ENCODE measurements around the gene REPIN1.

Gene REPIN1

DNA sequence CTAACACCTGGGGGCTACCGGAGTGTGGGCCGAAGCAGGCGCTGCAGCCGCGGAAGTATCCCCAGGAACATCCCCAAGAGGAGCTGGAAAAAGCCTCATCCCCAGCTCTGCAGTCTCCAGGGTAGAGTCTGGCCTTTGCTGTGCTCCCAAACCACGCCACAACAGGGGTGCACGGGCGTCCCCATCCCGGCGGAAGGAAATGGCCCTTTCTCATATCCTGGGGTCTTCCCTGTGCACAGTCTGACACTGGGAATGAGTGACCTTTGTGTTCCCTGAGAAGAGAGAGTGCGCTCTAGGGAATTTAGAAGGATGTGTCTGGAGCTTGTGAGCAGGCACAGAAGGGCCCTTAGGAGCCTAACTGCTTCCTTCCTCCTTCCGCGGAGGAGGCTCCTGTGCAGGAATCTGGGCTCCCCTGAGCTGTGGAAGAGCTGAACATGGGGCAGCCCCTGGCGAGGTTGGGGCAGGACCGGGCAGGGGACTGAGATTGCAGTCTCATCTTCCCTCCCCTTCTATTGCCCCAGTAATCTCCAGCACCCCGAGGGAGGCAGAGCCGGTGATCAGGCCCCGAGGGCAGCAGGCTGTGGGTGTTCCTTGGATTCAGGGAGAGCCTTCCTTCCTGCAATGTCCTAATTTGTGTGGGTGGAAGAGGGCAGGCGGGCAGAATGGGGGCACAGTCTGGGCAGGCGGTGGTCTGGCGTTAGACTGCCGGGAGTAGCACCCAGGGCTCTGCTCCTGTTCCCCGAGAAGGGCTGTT is 1.3 kb downstream of the REPIN1 start:
- no peak for DNase-seq (ENCODE audit: low read depth)
- TF ChIP-seq, protein P1, sequence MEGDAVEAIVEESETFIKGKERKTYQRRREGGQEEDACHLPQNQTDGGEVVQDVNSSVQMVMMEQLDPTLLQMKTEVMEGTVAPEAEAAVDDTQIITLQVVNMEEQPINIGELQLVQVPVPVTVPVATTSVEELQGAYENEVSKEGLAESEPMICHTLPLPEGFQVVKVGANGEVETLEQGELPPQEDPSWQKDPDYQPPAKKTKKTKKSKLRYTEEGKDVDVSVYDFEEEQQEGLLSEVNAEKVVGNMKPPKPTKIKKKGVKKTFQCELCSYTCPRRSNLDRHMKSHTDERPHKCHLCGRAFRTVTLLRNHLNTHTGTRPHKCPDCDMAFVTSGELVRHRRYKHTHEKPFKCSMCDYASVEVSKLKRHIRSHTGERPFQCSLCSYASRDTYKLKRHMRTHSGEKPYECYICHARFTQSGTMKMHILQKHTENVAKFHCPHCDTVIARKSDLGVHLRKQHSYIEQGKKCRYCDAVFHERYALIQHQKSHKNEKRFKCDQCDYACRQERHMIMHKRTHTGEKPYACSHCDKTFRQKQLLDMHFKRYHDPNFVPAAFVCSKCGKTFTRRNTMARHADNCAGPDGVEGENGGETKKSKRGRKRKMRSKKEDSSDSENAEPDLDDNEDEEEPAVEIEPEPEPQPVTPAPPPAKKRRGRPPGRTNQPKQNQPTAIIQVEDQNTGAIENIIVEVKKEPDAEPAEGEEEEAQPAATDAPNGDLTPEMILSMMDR (conservative IDR thresholded peaks at IDR 0.05; ENCODE audit: control insufficient read depth, insufficient read depth, low read depth, low read length), result no peak
- peak overlapping the region; percentile 86 for H3K4me3 ChIP-seq (ENCODE audit: control insufficient read depth, low read depth, low read length)

DNA sequence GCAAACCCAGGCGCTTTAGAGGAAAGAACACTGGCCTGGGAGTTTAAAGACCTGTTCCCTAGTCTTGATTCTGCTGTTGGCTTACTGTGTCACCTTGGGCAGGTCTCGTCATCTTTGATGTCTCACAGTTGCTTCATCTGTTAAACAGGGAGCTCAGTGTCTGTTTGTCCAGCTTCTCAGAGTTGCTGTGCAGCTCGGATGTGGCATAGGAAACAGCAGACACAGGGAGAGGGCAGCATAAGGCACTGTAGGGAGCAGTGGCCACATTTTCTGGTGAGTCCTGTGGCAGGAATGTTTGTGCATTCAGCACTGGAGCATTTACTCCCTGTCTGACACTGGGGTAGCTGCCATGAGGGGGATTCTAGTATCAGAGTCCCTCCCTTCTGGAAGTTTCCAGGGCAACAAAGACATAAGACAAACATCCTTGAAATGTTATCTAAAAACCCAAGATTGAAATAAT is 2.0 kb downstream of the REPIN1 start:
- H3K4me3 ChIP-seq (ENCODE audit: control insufficient read depth, low read depth, low read length), result no peak overlapping the region
- TF ChIP-seq, protein P1 (conservative IDR thresholded peaks at IDR 0.05; ENCODE audit: control insufficient read depth, insufficient read depth, low read depth, low read length), result no peak
- no peak for DNase-seq (ENCODE audit: low read depth)

DNA sequence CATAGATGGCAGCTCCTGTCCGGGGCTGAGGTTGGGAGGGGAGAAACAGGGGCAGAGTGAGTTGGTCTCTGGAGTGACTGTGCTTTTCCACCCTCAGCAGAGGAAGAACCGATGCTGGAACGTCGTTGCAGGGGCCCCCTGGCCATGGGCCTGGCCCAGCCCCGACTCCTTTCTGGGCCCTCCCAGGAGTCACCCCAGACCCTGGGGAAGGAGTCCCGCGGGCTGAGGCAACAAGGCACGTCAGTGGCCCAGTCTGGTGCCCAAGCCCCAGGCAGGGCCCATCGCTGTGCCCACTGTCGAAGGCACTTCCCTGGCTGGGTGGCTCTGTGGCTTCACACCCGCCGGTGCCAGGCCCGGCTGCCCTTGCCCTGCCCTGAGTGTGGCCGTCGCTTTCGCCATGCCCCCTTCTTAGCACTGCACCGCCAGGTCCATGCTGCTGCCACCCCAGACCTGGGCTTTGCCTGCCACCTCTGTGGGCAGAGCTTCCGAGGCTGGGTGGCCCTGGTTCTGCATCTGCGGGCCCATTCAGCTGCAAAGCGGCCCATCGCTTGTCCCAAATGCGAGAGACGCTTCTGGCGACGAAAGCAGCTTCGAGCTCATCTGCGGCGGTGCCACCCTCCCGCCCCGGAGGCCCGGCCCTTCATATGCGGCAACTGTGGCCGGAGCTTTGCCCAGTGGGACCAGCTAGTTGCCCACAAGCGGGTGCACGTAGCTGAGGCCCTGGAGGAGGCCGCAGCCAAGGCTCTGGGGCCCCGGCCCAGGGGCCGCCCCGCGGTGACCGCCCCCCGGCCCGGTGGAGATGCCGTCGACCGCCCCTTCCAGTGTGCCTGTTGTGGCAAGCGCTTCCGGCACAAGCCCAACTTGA is 2.7 kb downstream of the REPIN1 start:
- no peak overlapping the region for H3K4me3 ChIP-seq (ENCODE audit: control insufficient read depth, low read depth, low read length)
- no peak for DNase-seq (ENCODE audit: low read depth)
- TF ChIP-seq, protein P1 (conservative IDR thresholded peaks at IDR 0.05; ENCODE audit: control insufficient read depth, insufficient read depth, low read depth, low read length), result no peak

DNA sequence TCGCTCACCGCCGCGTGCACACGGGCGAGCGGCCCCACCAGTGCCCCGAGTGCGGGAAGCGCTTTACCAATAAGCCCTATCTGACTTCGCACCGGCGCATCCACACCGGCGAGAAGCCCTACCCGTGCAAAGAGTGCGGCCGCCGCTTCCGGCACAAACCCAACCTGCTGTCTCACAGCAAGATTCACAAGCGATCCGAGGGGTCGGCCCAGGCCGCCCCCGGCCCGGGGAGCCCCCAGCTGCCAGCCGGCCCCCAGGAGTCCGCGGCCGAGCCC is 3.3 kb downstream of the REPIN1 start:
- TF ChIP-seq, protein P1 (conservative IDR thresholded peaks at IDR 0.05; ENCODE audit: control insufficient read depth, insufficient read depth, low read depth, low read length), result no peak
- no peak for DNase-seq (ENCODE audit: low read depth)
- no peak overlapping the region for H3K4me3 ChIP-seq (ENCODE audit: control insufficient read depth, low read depth, low read length)

DNA sequence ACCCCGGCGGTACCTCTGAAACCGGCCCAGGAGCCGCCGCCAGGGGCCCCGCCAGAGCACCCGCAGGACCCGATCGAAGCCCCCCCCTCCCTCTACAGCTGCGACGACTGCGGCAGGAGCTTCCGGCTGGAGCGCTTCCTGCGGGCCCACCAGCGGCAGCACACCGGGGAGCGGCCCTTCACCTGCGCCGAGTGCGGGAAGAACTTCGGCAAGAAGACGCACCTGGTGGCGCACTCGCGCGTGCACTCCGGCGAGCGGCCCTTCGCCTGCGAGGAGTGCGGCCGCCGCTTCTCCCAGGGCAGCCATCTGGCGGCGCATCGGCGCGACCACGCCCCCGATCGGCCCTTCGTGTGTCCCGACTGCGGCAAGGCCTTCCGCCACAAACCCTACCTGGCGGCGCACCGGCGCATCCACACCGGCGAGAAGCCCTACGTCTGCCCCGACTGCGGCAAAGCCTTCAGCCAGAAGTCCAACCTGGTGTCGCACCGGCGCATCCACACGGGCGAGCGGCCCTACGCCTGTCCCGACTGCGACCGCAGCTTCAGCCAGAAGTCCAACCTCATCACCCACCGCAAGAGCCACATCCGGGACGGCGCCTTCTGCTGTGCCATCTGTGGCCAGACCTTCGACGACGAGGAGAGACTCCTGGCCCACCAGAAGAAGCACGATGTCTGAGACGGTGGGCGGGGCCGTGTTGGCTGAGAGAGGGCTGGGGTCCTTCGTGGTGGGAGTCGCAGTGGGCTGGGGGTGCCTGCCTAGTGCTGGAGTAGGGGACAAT is 3.8 kb downstream of the REPIN1 start:
- DNase-seq (ENCODE audit: low read depth), result no peak
- TF ChIP-seq, protein P1 (conservative IDR thresholded peaks at IDR 0.05; ENCODE audit: control insufficient read depth, insufficient read depth, low read depth, low read length), result no peak
- no peak overlapping the region for H3K4me3 ChIP-seq (ENCODE audit: control insufficient read depth, low read depth, low read length)

DNA sequence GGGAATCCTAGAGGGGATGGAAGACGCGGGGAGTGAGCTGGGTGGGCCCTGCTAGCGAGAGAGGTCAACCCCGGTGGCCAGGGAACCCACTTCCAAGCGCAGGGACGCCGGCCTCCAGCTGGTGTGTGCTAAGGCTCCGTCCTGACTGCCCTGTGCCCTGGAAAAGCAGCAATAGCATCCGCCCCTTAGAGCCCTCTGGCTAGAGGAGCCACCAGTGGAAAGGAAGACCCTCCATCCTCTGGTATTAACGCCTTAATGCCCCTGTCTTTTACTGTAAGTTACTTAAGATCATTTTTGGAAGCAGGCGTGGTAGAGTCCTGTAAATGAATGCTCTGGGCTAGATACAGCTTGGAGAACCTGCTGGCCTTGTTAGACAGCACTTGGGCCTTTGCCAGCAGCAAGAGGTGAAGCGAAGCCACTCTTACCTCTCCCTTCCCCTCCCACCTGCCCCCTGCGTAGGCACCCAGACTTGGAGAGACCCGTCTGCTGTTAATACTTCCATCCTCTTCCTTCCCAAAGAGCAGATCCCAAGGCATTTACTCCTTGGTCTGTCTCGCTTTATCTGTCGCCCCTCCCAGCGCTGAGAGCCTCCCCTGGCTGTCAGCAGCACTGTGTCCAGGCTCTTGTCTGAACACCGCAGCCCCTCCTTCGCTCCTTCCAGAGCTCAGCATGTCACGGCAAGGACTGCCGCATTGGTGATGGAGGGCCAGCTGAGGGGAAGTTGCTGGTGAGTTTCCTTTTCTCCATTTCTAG is 4.6 kb downstream of the REPIN1 start:
- no peak overlapping the region for H3K4me3 ChIP-seq (ENCODE audit: control insufficient read depth, low read depth, low read length)
- TF ChIP-seq, protein P1 (conservative IDR thresholded peaks at IDR 0.05; ENCODE audit: control insufficient read depth, insufficient read depth, low read depth, low read length), result no peak
- no peak for DNase-seq (ENCODE audit: low read depth)
